Right lobe of liver (tissue), 6 donors: ENCODE results near the gene KIF9. TPM values are rescaled to one million over a fixed set of nuclear protein-coding genes. Genes with fewer than 3 reads are reported as not detected.
A peak's percentile ranks its signal among the peaks of the same experiment; 100 is the strongest.
"Not testable (repeated sequence)": the region's sequence is repeated elsewhere in the genome, so short reads cannot be mapped to it uniquely, and the experiment has no call there.

ENCODE experiments used
- ATAC-seq, 4 donors: fragments of 200-7000 bp; cut with Tn5 transposase; one replicate each; pipeline ENCODE4 v1.9.1; 2020; ENCODE audit warnings: mild to moderate bottlenecking in 4 of 4, moderate library complexity in 4 of 4
- DNase-seq, 3 donors: peaks; one replicate each; pipeline ENCODE4 v3.0.0-alpha.2; 2020
- H3K27ac ChIP-seq, 3 donors: fragments of 200-600 bp; one replicate each; pipeline ENCODE4 v1.8.0; 2022
- H3K27me3 ChIP-seq, 2 donors: fragments of 200-600 bp; one replicate each; pipeline ENCODE4 v1.8.0; 2022
- H3K36me3 ChIP-seq, 4 donors: fragments of 200-600 bp; sonication (generic) in 1 of 4; one replicate each; pipeline versions ENCODE4 v1.5.1 to v1.8.0; 2017 to 2022; ENCODE audit warnings: control low read depth in 1 of 4
- H3K4me1 ChIP-seq, 4 donors: fragments of 200-600 bp; sonication (generic) in 1 of 4; one replicate each; pipeline versions ENCODE4 v1.5.1 to v1.8.0; 2017 to 2022; ENCODE audit warnings: control low read depth in 1 of 4
- H3K4me3 ChIP-seq, 3 donors: fragments of 200-600 bp; one replicate each; pipeline ENCODE4 v1.8.0; 2022
- H3K9me3 ChIP-seq, 4 donors: fragments of 200-600 bp; sonication (generic) in 1 of 4; one replicate each; pipeline versions ENCODE4 v1.5.1 to v1.8.0; 2017 to 2022; ENCODE audit warnings: control low read depth in 1 of 4
- POLR2A ChIP-seq: fragments of 450-650 bp; IDR thresholded peaks from one replicate; pipeline ENCODE4 v1.6.1; 2017; ENCODE audit warnings: antibody characterized with exemption, mild to moderate bottlenecking
- WGBS: methylation state at CpG from one replicate; pipeline ENCODE4 v1.1.6; 2018; ENCODE audit warnings: low coverage, low lambda C conversion rate; ENCODE audit not compliant: insufficient coverage; ENCODE audit errors: missing lambda C conversion rate; 5-methylcytosine and 5-hydroxymethylcytosine counted together
- intact Hi-C, 2 donors: fragments of 100-400 bp; cut with DNase I; formaldehyde crosslinking; loops; one replicate each; pipeline versions ENCODE4 v1.11.2 to v1.14.1; 2022
- total RNA-seq, 6 experiments: library from RNA; depleted of rRNA in 2 of 6; stranded (reverse); fragments of >200 nt in 2 of 6; fragmentation: NEBNext Ultra II Directional in 3 of 6; extraction: Animal tissue kit (Norgen Biotek cat#: 25700) in 3 of 6; gene quantifications; one replicate each; pipeline versions ENCODE4 v1.1.0 to v1.2.4, GENCODE V29; 2016 to 2023
- TF ChIP-seq, protein P1 (sequence below), 4 donors: fragments of 200-600 bp in 3 of 4; fragments of 450-650 bp in 1 of 4; IDR thresholded peaks; one replicate each; pipeline versions ENCODE4 v1.5.1 to v1.8.0; 2016 to 2022; ENCODE audit warnings: antibody characterized with exemption in 4 of 4, mild to moderate bottlenecking in 2 of 4
- donor health status: DM: no; HTN: yes; CAD: no.
- donor health status: DM: no; HTN: no; CAD: no.
- donor health status: DM: no; HTN: no; CAD: no.
- donor health status: DM: no; HTN: yes; CAD: no.
- donor health status: DM: no; HTN: yes; CAD: no.

Gene KIF9
- total RNA-seq, 6 experiments from 2014 or later: 2.1 to 4.7 (median 3.2) TPM

DNA sequence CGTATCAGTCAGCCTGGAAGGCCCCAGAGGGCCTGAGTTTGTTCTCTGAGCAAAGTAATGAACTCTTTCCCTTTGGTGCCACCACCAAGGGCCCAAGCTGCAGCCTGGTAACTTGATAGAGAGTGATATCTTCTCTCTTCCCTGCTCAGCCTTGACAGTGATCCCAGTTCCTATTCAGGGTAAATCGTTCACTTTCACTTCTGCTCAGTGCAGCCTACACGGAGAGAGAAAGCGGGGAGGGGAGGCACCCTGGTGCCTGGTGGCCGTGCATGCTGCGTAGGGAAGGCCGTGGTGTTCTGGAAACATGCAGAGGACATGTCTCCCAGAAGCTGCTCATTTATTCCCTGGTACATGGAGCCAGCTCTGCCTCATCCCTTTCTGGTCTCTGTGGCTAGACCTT, 54.9 kb downstream of the KIF9 start:
- peak overlapping the region in 2 of 3 donors; percentile 16 to 37 for H3K27ac ChIP-seq

DNA sequence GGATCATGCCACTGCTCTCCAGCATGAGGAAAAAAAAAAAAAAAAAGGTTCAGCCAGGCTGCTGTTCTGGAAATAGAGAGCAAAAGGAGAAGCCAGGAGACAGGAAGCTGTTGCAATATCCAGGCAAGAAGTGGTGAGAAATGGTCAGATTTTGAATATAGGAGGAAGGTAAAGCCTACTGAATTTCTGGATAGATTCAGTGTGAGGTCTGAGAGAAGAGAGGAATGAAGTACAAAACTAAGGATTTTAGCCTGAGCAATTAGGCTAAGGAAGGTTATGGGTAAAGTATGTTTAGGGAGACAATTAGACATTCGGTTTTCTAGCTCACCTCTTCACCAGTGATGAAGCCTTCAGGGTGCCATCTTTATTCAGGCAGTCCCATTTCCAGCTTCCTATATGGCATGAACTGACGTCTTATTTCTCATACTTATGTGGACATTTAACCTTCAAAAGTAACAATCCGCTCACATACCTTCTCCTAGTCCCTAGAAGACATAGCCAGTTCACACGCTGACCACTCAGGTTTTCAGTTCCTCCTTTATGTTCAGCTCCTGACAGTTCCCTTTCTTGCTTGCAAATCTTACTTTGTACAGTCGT, 57.2 kb downstream of the KIF9 start:
- H3K9me3 ChIP-seq: no peaks in the 10 kb centered on the region
- intact Hi-C loops: no loop called here
- DNase-seq (peak in 1 of 3 donors; percentile 14), ATAC-seq (peak; percentile 34 to 56 (median 43))
- H3K36me3 ChIP-seq: no peaks in the 10 kb centered on the region
- H3K4me1 ChIP-seq: no peaks in the 10 kb centered on the region
- 67% methylated on average over 5 of the region's 5 CpGs for WGBS
- no peak for TF ChIP-seq POLR2A
- TF ChIP-seq, protein P1, sequence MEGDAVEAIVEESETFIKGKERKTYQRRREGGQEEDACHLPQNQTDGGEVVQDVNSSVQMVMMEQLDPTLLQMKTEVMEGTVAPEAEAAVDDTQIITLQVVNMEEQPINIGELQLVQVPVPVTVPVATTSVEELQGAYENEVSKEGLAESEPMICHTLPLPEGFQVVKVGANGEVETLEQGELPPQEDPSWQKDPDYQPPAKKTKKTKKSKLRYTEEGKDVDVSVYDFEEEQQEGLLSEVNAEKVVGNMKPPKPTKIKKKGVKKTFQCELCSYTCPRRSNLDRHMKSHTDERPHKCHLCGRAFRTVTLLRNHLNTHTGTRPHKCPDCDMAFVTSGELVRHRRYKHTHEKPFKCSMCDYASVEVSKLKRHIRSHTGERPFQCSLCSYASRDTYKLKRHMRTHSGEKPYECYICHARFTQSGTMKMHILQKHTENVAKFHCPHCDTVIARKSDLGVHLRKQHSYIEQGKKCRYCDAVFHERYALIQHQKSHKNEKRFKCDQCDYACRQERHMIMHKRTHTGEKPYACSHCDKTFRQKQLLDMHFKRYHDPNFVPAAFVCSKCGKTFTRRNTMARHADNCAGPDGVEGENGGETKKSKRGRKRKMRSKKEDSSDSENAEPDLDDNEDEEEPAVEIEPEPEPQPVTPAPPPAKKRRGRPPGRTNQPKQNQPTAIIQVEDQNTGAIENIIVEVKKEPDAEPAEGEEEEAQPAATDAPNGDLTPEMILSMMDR (IDR thresholded peaks at IDR 0.05): no peak
- H3K27ac ChIP-seq: no peak overlapping the region
- no peak overlapping the region for H3K4me3 ChIP-seq
- H3K27me3 ChIP-seq: no peaks in the 10 kb centered on the region

More for the DNA sequence above, 54.9 kb downstream of the KIF9 start:
- Histone ChIP-seq H3K27me3 (no peaks in the 10 kb centered on the region), H3K4me1 (no peaks in the 10 kb centered on the region), H3K36me3 (no peaks in the 10 kb centered on the region), H3K4me3 (no peak overlapping the region), H3K9me3 (no peaks in the 10 kb centered on the region)
- ATAC-seq (peak; percentile 67 to 87 (median 82)), DNase-seq (no peak)
- intact Hi-C loops: no loop called here
- 27% methylated on average over 4 of the region's 7 CpGs for WGBS
- TF ChIP-seq, protein P1 (IDR thresholded peaks at IDR 0.05): no peak
- no peak for TF ChIP-seq POLR2A

DNA sequence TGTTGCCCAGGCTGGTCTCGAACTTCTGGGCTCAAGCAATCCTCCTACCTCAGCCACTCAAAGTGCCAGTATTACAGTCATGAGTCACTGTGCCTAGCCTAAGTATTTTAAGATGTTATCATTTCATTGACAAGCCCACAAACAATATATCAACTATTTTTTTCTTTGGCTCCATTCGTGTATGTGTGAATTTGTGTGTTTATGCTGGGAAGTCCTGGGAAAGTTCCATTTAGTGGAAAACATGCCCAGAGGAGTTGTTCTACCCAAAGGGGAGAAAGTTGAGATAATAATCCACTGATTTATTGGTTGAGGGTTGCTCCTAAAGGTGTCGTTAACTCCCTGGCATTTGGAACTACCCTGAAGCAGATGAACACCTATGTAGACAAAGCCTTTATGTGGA, 58.8 kb downstream of the KIF9 start:
- intact Hi-C loops: no loop called here
- Histone ChIP-seq H3K9me3 (no peaks in the 10 kb centered on the region), H3K4me3 (no peak overlapping the region), H3K4me1 (no peaks in the 10 kb centered on the region), H3K27me3 (no peaks in the 10 kb centered on the region), H3K27ac (no peak overlapping the region), H3K36me3 (no peaks in the 10 kb centered on the region)
- DNase-seq (no peak), ATAC-seq (no peak)
- WGBS: 80% methylated on average over 3 of the region's 3 CpGs
- no peak for TF ChIP-seq POLR2A

DNA sequence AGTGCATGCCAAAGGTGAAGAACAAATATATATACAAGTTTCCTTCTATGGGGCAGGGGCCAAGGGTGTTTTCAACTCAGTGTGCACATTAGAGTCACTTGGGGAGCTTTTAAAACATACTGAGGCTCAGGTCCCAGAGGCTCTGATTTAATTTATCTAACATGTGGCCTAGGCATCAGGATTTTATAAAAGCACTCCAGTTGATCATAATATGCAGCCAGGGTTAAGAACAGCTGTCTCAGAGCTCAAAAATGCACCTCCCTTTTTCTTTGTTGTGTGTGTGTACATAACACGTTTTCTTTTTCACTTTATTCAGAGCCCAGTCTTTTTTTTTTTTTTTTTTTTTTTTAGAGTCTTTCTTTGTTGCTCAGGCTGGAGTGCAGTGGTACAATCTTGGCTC, 60.8 kb downstream of the KIF9 start:
- intact Hi-C loops: no loop called here
- TF ChIP-seq, protein P1 (IDR thresholded peaks at IDR 0.05): no peak
- no peak for TF ChIP-seq POLR2A
- Histone ChIP-seq H3K4me3 (no peak overlapping the region), H3K27ac (no peak overlapping the region), H3K4me1 (no peaks in the 10 kb centered on the region), H3K9me3 (no peaks in the 10 kb centered on the region), H3K36me3 (no peaks in the 10 kb centered on the region), H3K27me3 (no peaks in the 10 kb centered on the region)
- ATAC-seq (no peak), DNase-seq (no peak)
- no CpG with 5 or more reads among the region's 1 CpG for WGBS

DNA sequence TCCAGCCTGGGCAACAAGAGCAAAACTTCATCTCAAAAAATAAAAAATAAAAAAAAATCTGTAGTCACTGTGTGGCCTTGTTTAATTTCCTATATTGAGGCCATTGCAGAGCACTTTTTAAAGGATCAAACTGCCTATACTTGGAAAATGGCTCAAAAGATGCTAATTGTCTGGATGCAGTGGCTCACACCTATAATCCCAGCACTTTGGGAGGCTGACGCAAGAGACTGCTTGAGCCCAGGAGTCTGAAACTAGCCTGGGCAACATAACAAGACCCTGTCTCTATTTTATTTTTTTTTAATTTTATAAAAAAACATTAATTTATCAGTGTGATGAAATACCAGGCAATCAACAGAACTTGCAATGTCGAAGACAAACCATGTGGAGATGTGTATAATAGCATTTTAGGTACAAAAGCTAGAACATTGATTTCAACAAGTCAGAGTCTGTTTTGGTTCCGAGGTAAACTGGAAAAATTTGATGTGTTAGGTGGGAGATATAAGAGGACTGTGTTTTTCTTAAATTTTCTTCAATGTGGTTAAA, 71.7 kb downstream of the KIF9 start:
- no peak for TF ChIP-seq POLR2A
- TF ChIP-seq, protein P1 (IDR thresholded peaks at IDR 0.05): no peak
- Histone ChIP-seq H3K27me3 (no peaks in the 10 kb centered on the region), H3K4me1 (no peaks in the 10 kb centered on the region), H3K4me3 (no peak overlapping the region), H3K36me3 (no peaks in the 10 kb centered on the region), H3K27ac (no peak overlapping the region), H3K9me3 (no peaks in the 10 kb centered on the region)
- ATAC-seq (no peak), DNase-seq (peak in 1 of 3 donors; percentile 1)
- intact Hi-C loops: no loop called here
- 94% methylated on average over 3 of the region's 3 CpGs for WGBS

DNA sequence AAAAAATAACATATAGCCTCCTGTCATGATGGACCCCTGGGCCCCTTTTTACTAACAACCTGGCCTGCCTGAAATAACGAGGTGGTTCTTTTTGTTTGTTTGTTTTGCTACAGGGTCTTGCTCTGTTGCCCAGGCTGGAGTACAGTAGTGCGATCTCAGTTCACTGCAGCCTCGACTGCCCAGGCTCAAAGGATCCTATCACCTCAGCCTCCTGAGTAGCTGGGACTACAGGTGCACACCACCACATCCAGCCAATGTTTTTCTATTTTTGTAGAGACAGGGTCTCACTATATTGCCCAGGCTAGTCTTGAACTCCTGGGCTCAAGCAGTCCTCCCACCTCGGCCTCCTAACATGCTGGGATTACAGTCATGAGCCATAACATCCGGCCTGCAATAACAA, 76.6 kb downstream of the KIF9 start:
- intact Hi-C loops, H3K27me3 ChIP-seq, ATAC-seq, H3K4me1 ChIP-seq, H3K9me3 ChIP-seq, H3K4me3 ChIP-seq, H3K27ac ChIP-seq, DNase-seq, H3K36me3 ChIP-seq: not testable (repeated sequence)
- 92% methylated on average over 4 of the region's 5 CpGs for WGBS
